ENCODE results near the gene GCM1. TPM values are rescaled to one million over a fixed set of nuclear protein-coding genes. Genes with fewer than 3 reads are reported as not detected.

GCM1 gene
- polyA plus RNA-seq, 3 donors: 0.08 TPM; not detected in 2

DNA sequence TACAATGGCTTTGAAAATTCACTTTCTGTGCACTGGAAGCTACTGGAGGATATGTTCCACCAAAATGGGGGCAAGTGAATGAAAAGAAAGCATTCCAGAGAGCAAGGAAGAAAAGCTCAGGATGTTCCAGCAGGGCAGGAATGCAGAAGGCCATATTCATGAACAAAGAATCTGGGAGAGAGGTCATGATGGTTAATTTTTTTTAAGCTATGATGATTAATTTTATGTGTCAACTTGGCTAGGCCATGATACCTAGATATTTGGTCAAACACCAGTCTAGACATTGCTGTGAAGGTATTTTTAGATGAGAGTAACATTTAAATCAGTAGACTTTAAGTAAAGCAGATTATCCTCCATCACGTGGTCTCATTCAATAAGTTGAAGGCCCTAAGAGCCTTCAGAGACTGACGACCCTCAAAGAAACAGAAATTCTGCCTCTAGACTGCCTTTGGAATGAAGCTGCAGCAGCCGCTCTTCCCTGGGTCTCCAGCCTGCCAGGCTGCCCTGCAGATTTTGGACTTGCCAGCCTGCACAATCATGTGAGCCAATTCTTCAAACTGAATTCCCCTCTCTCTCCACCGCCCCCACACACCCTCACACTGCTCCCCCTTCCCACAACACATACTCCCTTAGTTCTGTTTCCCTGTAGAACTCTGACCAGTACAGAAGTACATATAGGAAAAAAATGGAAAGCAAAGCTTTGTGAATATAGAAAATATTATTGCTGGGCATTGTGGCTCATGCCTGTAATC, 20.1 kb upstream of the GCM1 start:
- H3K9me3 ChIP-seq (replicated peaks in 1 of 2; ENCODE audit: control insufficient read depth in 1 of 2, insufficient read depth in 1 of 2, low read length in 2 of 2): no peaks in the 10 kb centered on the region
- Mint-ChIP-seq H3K4me1 (peaks cover 9% of the 10 kb centered on the region), H3K4me3 (no peak overlapping the region), H3K27me3 (ENCODE audit: low read depth in 3 of 3) (peaks cover 0 to 4% (median 3%) of the 10 kb centered on the region in 3 donors), H3K36me3 (no peaks in the 10 kb centered on the region), H3K9me3 (peaks cover 0 to 4% (median 2%) of the 10 kb centered on the region in 7 donors), H3K27ac (no peak overlapping the region)
- H2AFZ ChIP-seq (ENCODE audit: insufficient read depth, low read depth, low read length, poor library complexity, severe bottlenecking): no peak overlapping the region
- 100% methylated on average over 3 of the region's 4 CpGs for WGBS (ENCODE audit: insufficient coverage)
- H3K36me3 ChIP-seq (replicated peaks in 1 of 2; ENCODE audit: control insufficient read depth in 1 of 2, insufficient read depth in 2 of 2, low read length in 2 of 2): no peaks in the 10 kb centered on the region
- no peaks in the 10 kb centered on the region for H3K79me2 ChIP-seq (ENCODE audit: insufficient read depth, low read length)
- TF ChIP-seq, protein P1, sequence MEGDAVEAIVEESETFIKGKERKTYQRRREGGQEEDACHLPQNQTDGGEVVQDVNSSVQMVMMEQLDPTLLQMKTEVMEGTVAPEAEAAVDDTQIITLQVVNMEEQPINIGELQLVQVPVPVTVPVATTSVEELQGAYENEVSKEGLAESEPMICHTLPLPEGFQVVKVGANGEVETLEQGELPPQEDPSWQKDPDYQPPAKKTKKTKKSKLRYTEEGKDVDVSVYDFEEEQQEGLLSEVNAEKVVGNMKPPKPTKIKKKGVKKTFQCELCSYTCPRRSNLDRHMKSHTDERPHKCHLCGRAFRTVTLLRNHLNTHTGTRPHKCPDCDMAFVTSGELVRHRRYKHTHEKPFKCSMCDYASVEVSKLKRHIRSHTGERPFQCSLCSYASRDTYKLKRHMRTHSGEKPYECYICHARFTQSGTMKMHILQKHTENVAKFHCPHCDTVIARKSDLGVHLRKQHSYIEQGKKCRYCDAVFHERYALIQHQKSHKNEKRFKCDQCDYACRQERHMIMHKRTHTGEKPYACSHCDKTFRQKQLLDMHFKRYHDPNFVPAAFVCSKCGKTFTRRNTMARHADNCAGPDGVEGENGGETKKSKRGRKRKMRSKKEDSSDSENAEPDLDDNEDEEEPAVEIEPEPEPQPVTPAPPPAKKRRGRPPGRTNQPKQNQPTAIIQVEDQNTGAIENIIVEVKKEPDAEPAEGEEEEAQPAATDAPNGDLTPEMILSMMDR (IDR thresholded peaks at IDR 0.05): no peak
- no peak overlapping the region for H3K9ac ChIP-seq (ENCODE audit: insufficient read depth, low read length, poor library complexity, severe bottlenecking)
- DNase-seq: no peak
- H3K27ac ChIP-seq (ENCODE audit: low read depth in 1 of 2, low read length in 2 of 2): no peak overlapping the region
- intact Hi-C loops (cut with micrococcal nuclease): loop anchor here in 1 of 2 donors (10.0 kb wide), 1 partner anchor 486 kb away; no protein-coding TSS in a partner anchor
- H3K4me3 ChIP-seq (replicated peaks in 1 of 3; ENCODE audit: low read depth in 2 of 3, low read length in 3 of 3): no peak overlapping the region
- H3K27me3 ChIP-seq (ENCODE audit: control insufficient read depth in 2 of 2, insufficient read depth in 2 of 2, low read length in 2 of 2): no peaks in the 10 kb centered on the region
- H4K20me1 ChIP-seq (ENCODE audit: insufficient read depth, low read length): no peaks in the 10 kb centered on the region
- H3K4me2 ChIP-seq (replicated peaks; ENCODE audit: extremely low read depth, low read length, poor library complexity, severe bottlenecking): no peak overlapping the region
- no peaks in the 10 kb centered on the region for H3K4me1 ChIP-seq (ENCODE audit: control insufficient read depth in 1 of 2, insufficient read depth in 2 of 2, low read length in 2 of 2)

DNA sequence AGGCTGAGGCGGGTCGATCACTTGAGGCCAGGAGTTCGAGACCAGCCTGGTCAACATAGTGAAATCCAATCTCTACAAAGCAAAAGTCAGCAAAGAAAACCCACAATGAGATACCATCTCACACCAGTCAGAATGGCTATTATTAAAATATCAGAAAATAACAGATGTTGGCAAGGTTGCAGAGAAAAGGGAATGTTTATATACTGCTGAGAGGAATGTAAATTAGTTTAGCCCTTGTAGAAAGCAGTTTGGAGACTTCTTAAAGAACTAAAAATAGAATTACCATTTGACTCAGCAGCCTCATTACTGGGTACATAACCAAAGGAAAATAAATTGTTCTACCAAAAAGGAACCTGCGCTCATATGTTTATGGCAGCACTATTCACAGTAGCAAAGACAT, 16.7 kb upstream of the GCM1 start:
- intact Hi-C loops (cut with micrococcal nuclease): loop anchor here in 1 of 2 donors (10.0 kb wide), 1 partner anchor 490 kb away; no protein-coding TSS in a partner anchor
- Histone ChIP-seq H3K27me3 (ENCODE audit: control insufficient read depth in 2 of 2, insufficient read depth in 2 of 2, low read length in 2 of 2) (no peaks in the 10 kb centered on the region), H3K36me3 (replicated peaks in 1 of 2; ENCODE audit: control insufficient read depth in 1 of 2, insufficient read depth in 2 of 2, low read length in 2 of 2) (no peaks in the 10 kb centered on the region), H3K79me2 (ENCODE audit: insufficient read depth, low read length) (no peaks in the 10 kb centered on the region), H3K27ac (ENCODE audit: low read depth in 1 of 2, low read length in 2 of 2) (no peak overlapping the region), H3K4me2 (replicated peaks; ENCODE audit: extremely low read depth, low read length, poor library complexity, severe bottlenecking) (no peak overlapping the region), H3K9ac (ENCODE audit: insufficient read depth, low read length, poor library complexity, severe bottlenecking) (no peak overlapping the region), H3K9me3 (replicated peaks in 1 of 2; ENCODE audit: control insufficient read depth in 1 of 2, insufficient read depth in 1 of 2, low read length in 2 of 2) (no peaks in the 10 kb centered on the region), H2AFZ (ENCODE audit: insufficient read depth, low read depth, low read length, poor library complexity, severe bottlenecking) (no peak overlapping the region), H4K20me1 (ENCODE audit: insufficient read depth, low read length) (no peaks in the 10 kb centered on the region), H3K4me3 (replicated peaks in 1 of 3; ENCODE audit: low read depth in 2 of 3, low read length in 3 of 3) (no peak overlapping the region), H3K4me1 (ENCODE audit: control insufficient read depth in 1 of 2, insufficient read depth in 2 of 2, low read length in 2 of 2) (peaks cover 7 to 10% of the 10 kb centered on the region in 2 donors)
- Mint-ChIP-seq H3K9me3 (peaks cover 0 to 4% (median 2%) of the 10 kb centered on the region in 7 donors), H3K27ac (peak overlapping the region in 1 of 7 donors; percentile 57), H3K27me3 (ENCODE audit: low read depth in 3 of 3) (peaks cover 2 to 4% (median 3%) of the 10 kb centered on the region in 3 donors), H3K4me1 (peaks cover 20% of the 10 kb centered on the region), H3K4me3 (no peak overlapping the region), H3K36me3 (no peaks in the 10 kb centered on the region)
- no peak for DNase-seq
- WGBS (ENCODE audit: insufficient coverage): no CpG with 5 or more reads among the region's 4 CpGs
- TF ChIP-seq, protein P1 (IDR thresholded peaks at IDR 0.05): no peak
